Astrocyte of the spinal cord (primary cell): Measurements from ENCODE around the gene NPAS2.

Source experiments
- DNase-seq: peaks from one replicate; pipeline ENCODE4 v3.0.0; 2011; ENCODE audit warnings: low read depth, low spot score
- H3K4me3 ChIP-seq: 2 replicates; pipeline ENCODE4 v1.5.1; 2011; ENCODE audit warnings: low read depth, mild to moderate bottlenecking, low read length, moderate library complexity
- CTCF ChIP-seq: IDR thresholded peaks from 2 replicates; pipeline ENCODE4 v1.5.1; 2012; ENCODE audit warnings: low read depth, mild to moderate bottlenecking, low read length, inconsistent platforms
- in situ Hi-C: cut with HindIII; loops from 2 replicates; pipeline ENCODE4 v1.10.0; 2017; ENCODE audit warnings: low sequenced_read_pairs

Gene NPAS2

GRCh38 chr2:100802066-100802465 lies 17.9 kb upstream of the NPAS2 start:
- no peak for TF ChIP-seq CTCF

GRCh38 chr2:100803334-100803733 lies 16.6 kb upstream of the NPAS2 start:
- no peak for TF ChIP-seq CTCF
- DNase-seq = no peak
- H3K4me3 ChIP-seq = no peak overlapping the region
- in situ Hi-C loops = no loop called here

More at GRCh38 chr2:100802066-100802465, 17.9 kb upstream of the NPAS2 start:
- DNase-seq = peak; percentile 61
- in situ Hi-C loops = no loop called here
- no peak overlapping the region for H3K4me3 ChIP-seq

GRCh38 chr2:100806550-100806949 lies 13.4 kb upstream of the NPAS2 start:
- no peak for DNase-seq
- no peak for TF ChIP-seq CTCF
- no peak overlapping the region for H3K4me3 ChIP-seq
- in situ Hi-C loops = no loop called here

GRCh38 chr2:100807707-100808106 lies 12.2 kb upstream of the NPAS2 start:
- no peak for DNase-seq
- no peak for TF ChIP-seq CTCF
- in situ Hi-C loops = no loop called here
- no peak overlapping the region for H3K4me3 ChIP-seq

GRCh38 chr2:100808582-100808981 lies 11.4 kb upstream of the NPAS2 start:
- in situ Hi-C loops = no loop called here
- DNase-seq = no peak
- H3K4me3 ChIP-seq = no peak overlapping the region
- TF ChIP-seq CTCF = no peak

GRCh38 chr2:100809506-100809905 lies 10.4 kb upstream of the NPAS2 start:
- in situ Hi-C loops = no loop called here
- DNase-seq = no peak
- no peak for TF ChIP-seq CTCF

GRCh38 chr2:100810603-100811145 lies 9.3 kb upstream of the NPAS2 start:
- in situ Hi-C loops = no loop called here
- no peak for DNase-seq
- no peak for TF ChIP-seq CTCF
- H3K4me3 ChIP-seq = no peak overlapping the region

More at GRCh38 chr2:100809506-100809905, 10.4 kb upstream of the NPAS2 start:
- no peak overlapping the region for H3K4me3 ChIP-seq
